ENCODE data around the gene HMCN1. TPM values are rescaled to one million over a fixed set of nuclear protein-coding genes. Genes with fewer than 3 reads are reported as not detected.

Gene HMCN1
- polyA plus RNA-seq, 1 of the 3 experiments (the other 2 are of a cell fraction), result 59.5 TPM

- no peak overlapping the region for H3K4me2 ChIP-seq
- no peaks in the 10 kb centered on the region; a peak in 1 of 4 replicates for H3K4me1 ChIP-seq (ENCODE audit: control insufficient read depth in 1 of 2, insufficient read depth in 2 of 2, low read depth in 1 of 2, low read length in 1 of 2)
- no peak overlapping the region for H2AFZ ChIP-seq (ENCODE audit: low read depth)
- no peaks in the 10 kb centered on the region for H3K9me2 ChIP-seq
- H3K27ac ChIP-seq (ENCODE audit: low read depth in 2 of 2, low read length in 1 of 2), result peak overlapping the region in 1 of 2 experiments; percentile 50; a peak in 1 of 4 replicates
- no peaks in the 10 kb centered on the region for H3K36me3 ChIP-seq (replicated peaks in 1 of 2; ENCODE audit: control insufficient read depth in 1 of 2, insufficient read depth in 2 of 2, low read length in 1 of 2)
- no peaks in the 10 kb centered on the region for H3K79me2 ChIP-seq (ENCODE audit: insufficient read depth)
- H4K20me1 ChIP-seq (ENCODE audit: insufficient read depth), result no peaks in the 10 kb centered on the region
- H3K4me3 ChIP-seq (ENCODE audit: low read depth in 2 of 2, low read length in 1 of 2), result no peak overlapping the region
- CTCF ChIA-PET, result no interaction called here
- no peak for DNase-seq
- TF ChIP-seq USF2 (IDR thresholded peaks at IDR 0.05; ENCODE audit: borderline replicate concordance, low read depth, low read length), result no peak
- no peak for TF ChIP-seq GATA2 (CRISPR knock-in tag; IDR thresholded peaks at IDR 0.05)
- TF ChIP-seq RXRA (IDR thresholded peaks at IDR 0.05; ENCODE audit: borderline replicate concordance, low read depth), result no peak
- TF ChIP-seq EP300 (IDR thresholded peaks at IDR 0.05; ENCODE audit: borderline replicate concordance in 1 of 2, low read depth in 1 of 2, low read length in 1 of 2), result no peak
- no peak for TF ChIP-seq TCF12 (IDR thresholded peaks at IDR 0.05)
- TF ChIP-seq, protein P1, sequence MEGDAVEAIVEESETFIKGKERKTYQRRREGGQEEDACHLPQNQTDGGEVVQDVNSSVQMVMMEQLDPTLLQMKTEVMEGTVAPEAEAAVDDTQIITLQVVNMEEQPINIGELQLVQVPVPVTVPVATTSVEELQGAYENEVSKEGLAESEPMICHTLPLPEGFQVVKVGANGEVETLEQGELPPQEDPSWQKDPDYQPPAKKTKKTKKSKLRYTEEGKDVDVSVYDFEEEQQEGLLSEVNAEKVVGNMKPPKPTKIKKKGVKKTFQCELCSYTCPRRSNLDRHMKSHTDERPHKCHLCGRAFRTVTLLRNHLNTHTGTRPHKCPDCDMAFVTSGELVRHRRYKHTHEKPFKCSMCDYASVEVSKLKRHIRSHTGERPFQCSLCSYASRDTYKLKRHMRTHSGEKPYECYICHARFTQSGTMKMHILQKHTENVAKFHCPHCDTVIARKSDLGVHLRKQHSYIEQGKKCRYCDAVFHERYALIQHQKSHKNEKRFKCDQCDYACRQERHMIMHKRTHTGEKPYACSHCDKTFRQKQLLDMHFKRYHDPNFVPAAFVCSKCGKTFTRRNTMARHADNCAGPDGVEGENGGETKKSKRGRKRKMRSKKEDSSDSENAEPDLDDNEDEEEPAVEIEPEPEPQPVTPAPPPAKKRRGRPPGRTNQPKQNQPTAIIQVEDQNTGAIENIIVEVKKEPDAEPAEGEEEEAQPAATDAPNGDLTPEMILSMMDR (IDR thresholded peaks at IDR 0.05), result no peak
- no peak for TF ChIP-seq FOXM1 (IDR thresholded peaks at IDR 0.05; ENCODE audit: low read depth)
- H3K27me3 ChIP-seq (ENCODE audit: insufficient read depth), result no peaks in the 10 kb centered on the region
- H3K9me3 ChIP-seq, result no peaks in the 10 kb centered on the region
- POLR2A ChIA-PET, result interaction anchor here (0.7 kb wide), 1 partner anchor 29 kb away, joined by 7 read pairs; no protein-coding TSS in a partner anchor
- no peak overlapping the region for H3K9ac ChIP-seq
- WGBS (ENCODE audit: low lambda C conversion rate), result 8% methylated on average over 1 of the region's 1 CpG
- no peaks in the 10 kb centered on the region for H3F3A ChIP-seq (replicated peaks; ENCODE audit: insufficient read depth)
Observed at GRCh38 chr1:186225096-186225495, 490.9 kb downstream of the HMCN1 start.

- no peaks in the 10 kb centered on the region for H3K79me2 ChIP-seq (ENCODE audit: insufficient read depth)
- no peaks in the 10 kb centered on the region for H3K9me3 ChIP-seq
- no peaks in the 10 kb centered on the region for H3K9me2 ChIP-seq
- no peaks in the 10 kb centered on the region; a peak in 1 of 4 replicates for H3K4me1 ChIP-seq (ENCODE audit: control insufficient read depth in 1 of 2, insufficient read depth in 2 of 2, low read depth in 1 of 2, low read length in 1 of 2)
- no peaks in the 10 kb centered on the region for H3K27me3 ChIP-seq (ENCODE audit: insufficient read depth)
- H3K9ac ChIP-seq, result no peak overlapping the region
- TF ChIP-seq RXRA (IDR thresholded peaks at IDR 0.05; ENCODE audit: borderline replicate concordance, low read depth) (no peak), GABPA (IDR thresholded peaks at IDR 0.05; ENCODE audit: low read depth) (no peak), MXI1 (IDR thresholded peaks at IDR 0.05; ENCODE audit: low read depth, low read length) (no peak)
- no peak overlapping the region for H3K27ac ChIP-seq (ENCODE audit: low read depth in 2 of 2, low read length in 1 of 2)
- no peaks in the 10 kb centered on the region for H4K20me1 ChIP-seq (ENCODE audit: insufficient read depth)
- no peaks in the 10 kb centered on the region for H3K36me3 ChIP-seq (replicated peaks in 1 of 2; ENCODE audit: control insufficient read depth in 1 of 2, insufficient read depth in 2 of 2, low read length in 1 of 2)
- H3K4me2 ChIP-seq, result no peak overlapping the region
- no peaks in the 10 kb centered on the region for H3F3A ChIP-seq (replicated peaks; ENCODE audit: insufficient read depth)
- ChIA-PET POLR2A (no interaction called here), CTCF (interaction anchor here (1.1 to 1.5 kb wide), 2 partner anchors 17 to 18 kb away, joined by 3 to 4 read pairs; no protein-coding TSS in a partner anchor)
- DNase-seq, result no peak
- H2AFZ ChIP-seq (ENCODE audit: low read depth), result no peak overlapping the region
- WGBS (ENCODE audit: low lambda C conversion rate), result 74% methylated on average over 6 of the region's 6 CpGs
- no peak overlapping the region for H3K4me3 ChIP-seq (ENCODE audit: low read depth in 2 of 2, low read length in 1 of 2)
Observed at GRCh38 chr1:186228749-186229148, 494.6 kb downstream of the HMCN1 start.
